Activated CD4-positive, alpha-beta T cell treated with anti-CD3 and anti-CD28 coated beads for 36 hours (primary cell): Measurements from ENCODE around the gene GOSR2. TPM values are rescaled to one million over a fixed set of nuclear protein-coding genes. Genes with fewer than 3 reads are reported as not detected.
A peak's percentile ranks its signal among the peaks of the same experiment; 100 is the strongest.

Source experiments
- ATAC-seq: fragments of 200-7000 bp; cut with Tn5 transposase; one replicate; pipeline ENCODE4 v1.10.0; 2021; ENCODE audit warnings: mild to moderate bottlenecking, moderate library complexity
- CTCF ChIA-PET: fragments of 350-600 bp; sonication (Branson Sonifier 250); formaldehyde crosslinking; loops from one replicate; lab custom pipeline; 2021; ENCODE audit warnings: antibody characterized with exemption; lab: Charles Lee
- POLR2A ChIA-PET: fragments of 350-600 bp; sonication (Branson Sonifier 250); formaldehyde crosslinking; loops from one replicate; lab custom pipeline; 2021; ENCODE audit warnings: antibody characterized with exemption, inconsistent platforms; lab: Charles Lee
- DNase-seq: peaks from one replicate; pipeline ENCODE4 v3.0.0-alpha.2; 2020
- H3K27ac Mint-ChIP-seq: one replicate; pipeline ENCODE4 v1.8.0; 2021; ENCODE audit warnings: mixed read lengths
- H3K27me3 Mint-ChIP-seq: one replicate; pipeline ENCODE4 v1.8.0; 2021; ENCODE audit warnings: mixed read lengths
- H3K36me3 Mint-ChIP-seq: one replicate; pipeline ENCODE4 v1.8.0; 2021; ENCODE audit warnings: low read depth, mixed read lengths
- H3K4me1 Mint-ChIP-seq: one replicate; pipeline ENCODE4 v1.8.0; 2021; ENCODE audit warnings: mixed read lengths
- H3K4me3 Mint-ChIP-seq: one replicate; pipeline ENCODE4 v1.8.0; 2021; ENCODE audit warnings: mild to moderate bottlenecking, moderate library complexity, mixed read lengths
- H3K9me3 Mint-ChIP-seq: one replicate; pipeline ENCODE4 v1.8.0; 2021; ENCODE audit warnings: low read depth, mixed read lengths
- intact Hi-C, 2 experiments: fragments of 100-400 bp; cut with DNase I in 1 of 2; cut with micrococcal nuclease in 1 of 2; formaldehyde crosslinking; loops; one replicate each; pipeline versions ENCODE4 v1.14.2 to v1.15.1; 2022 to 2024; cut with DNase I, micrococcal nuclease
- total RNA-seq, 2 experiments: library from RNA; stranded (reverse); gene quantifications; one replicate each; pipeline ENCODE4 v1.2.3, GENCODE V29; 2021

GOSR2 gene
- total RNA-seq = 10 to 100 TPM; 38.9 to 42.7 TPM

DNA sequence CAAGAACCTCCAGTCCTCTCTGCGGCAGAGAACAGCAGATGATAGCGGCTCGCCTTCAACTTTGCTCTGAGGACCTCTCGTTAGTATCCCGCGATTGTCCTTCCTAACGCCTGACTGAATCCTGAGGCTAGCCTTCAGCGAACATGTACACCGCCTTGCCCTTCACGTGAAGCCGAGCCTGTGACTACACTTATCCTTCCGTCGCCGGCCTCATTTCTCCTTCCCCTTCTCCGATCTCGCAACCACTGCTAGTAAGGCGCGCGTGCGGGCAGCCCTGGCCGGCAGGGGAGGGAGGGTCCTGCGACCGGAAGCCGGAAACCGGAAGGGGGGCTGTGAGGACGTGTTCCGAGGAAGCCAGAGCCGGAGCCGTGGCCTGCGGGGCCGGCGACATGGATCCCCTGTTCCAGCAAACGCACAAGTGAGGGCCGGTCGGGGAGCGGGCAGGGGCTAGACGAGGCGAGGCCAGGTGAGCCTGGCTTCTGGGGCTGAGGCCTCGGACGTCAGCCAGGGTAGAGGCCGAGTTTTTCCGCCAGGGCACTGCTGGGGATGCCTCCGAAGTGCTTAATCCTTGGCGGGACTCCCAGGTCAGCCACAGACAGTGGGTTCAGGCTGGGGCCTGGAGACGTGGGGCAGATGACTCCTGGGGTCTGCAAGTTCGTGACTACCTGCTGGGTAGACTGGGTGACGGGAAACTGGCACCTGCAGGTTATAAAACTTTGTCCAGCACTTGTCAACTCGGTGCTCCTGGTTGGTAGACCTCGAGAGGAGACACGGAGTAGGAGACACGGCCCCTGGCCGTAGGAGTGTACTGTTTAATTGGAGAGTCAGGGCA lies at the start of gene GOSR2:
TSS of gene GOSR2 (plus strand) at position 357 of the 832 bp plus-strand sequence. CDS start at position 390, 33 bp downstream.
- peaks cover 44% of the 10 kb centered on the region for H3K4me1 Mint-ChIP-seq
- ChIA-PET POLR2A (no interaction called here), CTCF (no interaction called here)
- ATAC-seq (peak; percentile 96), DNase-seq (peak; percentile 94)
- H3K9me3 Mint-ChIP-seq = no peaks in the 10 kb centered on the region
- intact Hi-C loops = loop anchor here in 1 of 2 experiments (1.0 to 10.0 kb wide), 4 partner anchors 19 to 1022 kb away; partner anchors contain the start of genes CDC27 and PNPO
- H3K27me3 Mint-ChIP-seq = no peaks in the 10 kb centered on the region
- H3K4me3 Mint-ChIP-seq = peak within 1 kb of the TSS; percentile 81
- H3K36me3 Mint-ChIP-seq = no peaks in the 10 kb centered on the region
- peak within 1 kb of the TSS; percentile 100 for H3K27ac Mint-ChIP-seq

DNA sequence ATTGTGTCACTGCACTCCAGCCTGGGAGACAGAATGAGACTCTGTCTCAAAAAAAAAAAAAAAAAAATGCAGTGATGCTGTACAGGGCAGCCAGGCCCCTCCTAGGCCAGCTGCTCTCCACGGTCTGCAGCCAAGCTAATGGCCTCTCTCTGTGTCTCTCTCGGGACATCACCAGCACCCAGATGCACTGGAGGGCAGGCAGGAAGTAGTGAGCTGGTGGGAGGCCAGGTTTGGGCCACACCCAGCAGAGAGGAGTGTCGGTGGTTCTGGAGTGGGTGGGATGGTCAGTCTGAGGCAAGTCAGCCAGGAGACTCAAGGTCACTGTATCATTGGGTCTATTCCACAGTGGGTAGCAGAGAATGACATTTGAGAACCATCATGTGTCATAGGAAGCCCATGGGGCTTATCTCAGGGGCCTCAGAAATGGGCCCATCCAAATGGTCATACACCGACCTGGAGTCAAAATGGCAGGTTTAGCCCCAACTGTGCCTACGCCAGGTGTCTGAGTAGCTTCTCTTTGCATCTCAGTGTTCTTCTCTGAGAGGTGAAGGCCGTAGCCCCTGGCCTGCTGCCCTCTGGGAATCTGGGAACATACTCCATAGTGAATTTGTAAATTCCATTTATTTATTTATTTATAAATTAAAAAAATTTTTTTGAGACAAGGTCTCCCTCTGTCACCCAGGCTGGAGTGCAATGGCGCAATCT lies 48.9 kb upstream of the GOSR2 start:
- ATAC-seq (no peak), DNase-seq (no peak)
- Mint-ChIP-seq H3K27ac (no peak overlapping the region), H3K36me3 (no peaks in the 10 kb centered on the region), H3K4me1 (no peaks in the 10 kb centered on the region), H3K27me3 (no peaks in the 10 kb centered on the region), H3K4me3 (no peak overlapping the region), H3K9me3 (no peaks in the 10 kb centered on the region)
- intact Hi-C loops = no loop called here
- ChIA-PET POLR2A (interaction anchor here (0.7 kb wide), 1 partner anchor 882 kb away, joined by 3 read pairs; no protein-coding TSS in a partner anchor), CTCF (no interaction called here)

DNA sequence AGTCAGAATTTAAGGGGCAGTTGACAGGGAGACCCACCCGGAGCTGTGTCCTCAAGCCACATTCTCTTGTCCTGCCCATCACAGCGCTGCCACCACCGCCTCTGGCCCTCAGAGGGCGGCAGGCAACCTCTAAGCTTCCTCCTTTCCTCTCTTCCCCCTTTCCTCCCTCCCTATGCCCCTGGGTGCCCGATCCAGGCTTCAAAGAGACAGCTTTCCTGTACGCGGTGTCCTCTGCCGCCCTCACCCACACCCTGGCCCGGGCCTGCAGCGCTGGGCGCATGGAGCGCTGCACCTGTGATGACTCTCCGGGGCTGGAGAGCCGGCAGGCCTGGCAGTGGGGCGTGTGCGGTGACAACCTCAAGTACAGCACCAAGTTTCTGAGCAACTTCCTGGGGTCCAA lies 48.1 kb upstream of the GOSR2 start:
- no peak for DNase-seq
- Mint-ChIP-seq H3K27ac (no peak overlapping the region), H3K4me3 (no peak overlapping the region), H3K4me1 (no peaks in the 10 kb centered on the region), H3K36me3 (no peaks in the 10 kb centered on the region), H3K27me3 (no peaks in the 10 kb centered on the region), H3K9me3 (no peaks in the 10 kb centered on the region)
- POLR2A ChIA-PET = no interaction called here
- intact Hi-C loops = no loop called here
- no peak for ATAC-seq
- CTCF ChIA-PET = no interaction called here

DNA sequence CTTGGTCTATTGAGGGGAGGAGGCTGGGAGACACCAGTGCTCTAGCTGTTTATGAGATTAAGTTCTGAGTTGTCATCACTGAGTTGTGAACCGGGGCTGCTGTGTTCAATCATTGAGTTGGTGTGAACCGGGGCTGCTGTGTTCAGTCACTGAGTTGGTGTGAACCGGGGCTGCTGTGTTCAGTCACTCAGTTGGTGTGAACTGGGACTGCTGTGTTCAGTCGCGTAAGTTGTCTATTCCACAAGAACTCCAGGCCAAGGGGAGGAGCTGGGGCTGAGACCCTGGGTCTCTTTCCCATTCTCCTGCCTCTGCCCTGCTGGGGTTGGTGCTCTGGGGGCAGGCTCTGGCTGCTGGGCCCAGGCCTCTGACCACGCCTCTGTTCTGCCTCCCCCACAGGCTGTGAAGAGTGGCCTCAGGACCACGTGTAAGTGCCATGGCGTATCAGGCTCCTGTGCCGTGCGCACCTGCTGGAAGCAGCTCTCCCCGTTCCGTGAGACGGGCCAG lies 47.1 kb upstream of the GOSR2 start:
- CTCF ChIA-PET = no interaction called here
- DNase-seq (no peak), ATAC-seq (no peak)
- no peaks in the 10 kb centered on the region for H3K9me3 Mint-ChIP-seq
- intact Hi-C loops = no loop called here
- H3K36me3 Mint-ChIP-seq = no peaks in the 10 kb centered on the region
- no peak overlapping the region for H3K27ac Mint-ChIP-seq
- H3K27me3 Mint-ChIP-seq = no peaks in the 10 kb centered on the region
- H3K4me1 Mint-ChIP-seq = no peaks in the 10 kb centered on the region
- POLR2A ChIA-PET = no interaction called here
- no peak overlapping the region for H3K4me3 Mint-ChIP-seq

- Mint-ChIP-seq H3K9me3 (no peaks in the 10 kb centered on the region), H3K4me3 (no peak overlapping the region), H3K36me3 (no peaks in the 10 kb centered on the region), H3K27me3 (no peaks in the 10 kb centered on the region), H3K27ac (no peak overlapping the region), H3K4me1 (no peaks in the 10 kb centered on the region)
- ATAC-seq (no peak), DNase-seq (peak; percentile 15)
- POLR2A ChIA-PET = no interaction called here
- CTCF ChIA-PET = interaction anchor here (0.6 kb wide), 1 partner anchor 140 kb away, joined by 3 read pairs; no protein-coding TSS in a partner anchor
- intact Hi-C loops = no loop called here
Observed at GRCh38 chr17:46876353-46876887, 46.5 kb upstream of the GOSR2 start.

GRCh38 chr17:46876926-46877325 lies 46.0 kb upstream of the GOSR2 start:
- Mint-ChIP-seq H3K36me3 (no peaks in the 10 kb centered on the region), H3K27me3 (no peaks in the 10 kb centered on the region), H3K4me3 (no peak overlapping the region), H3K4me1 (no peaks in the 10 kb centered on the region), H3K27ac (no peak overlapping the region), H3K9me3 (no peaks in the 10 kb centered on the region)
- POLR2A ChIA-PET = no interaction called here
- intact Hi-C loops = no loop called here
- CTCF ChIA-PET = interaction anchor here (0.6 to 0.7 kb wide), 3 partner anchors 11 to 141 kb away, joined by 3 to 4 read pairs (median 4); no protein-coding TSS in a partner anchor
- DNase-seq (no peak), ATAC-seq (no peak)

GRCh38 chr17:46877466-46877865 lies 45.5 kb upstream of the GOSR2 start:
- Mint-ChIP-seq H3K9me3 (no peaks in the 10 kb centered on the region), H3K4me3 (no peak overlapping the region), H3K27me3 (no peaks in the 10 kb centered on the region), H3K4me1 (no peaks in the 10 kb centered on the region), H3K36me3 (no peaks in the 10 kb centered on the region), H3K27ac (no peak overlapping the region)
- POLR2A ChIA-PET = no interaction called here
- no peak for ATAC-seq
- CTCF ChIA-PET = interaction anchor here (0.7 kb wide), 2 partner anchors 11 to 27 kb away, joined by 4 read pairs; no protein-coding TSS in a partner anchor
- intact Hi-C loops = no loop called here
- DNase-seq = no peak

- no peaks in the 10 kb centered on the region for H3K4me1 Mint-ChIP-seq
- CTCF ChIA-PET = no interaction called here
- no peaks in the 10 kb centered on the region for H3K36me3 Mint-ChIP-seq
- ATAC-seq (no peak), DNase-seq (no peak)
- H3K4me3 Mint-ChIP-seq = no peak overlapping the region
- no peaks in the 10 kb centered on the region for H3K27me3 Mint-ChIP-seq
- intact Hi-C loops = no loop called here
- H3K9me3 Mint-ChIP-seq = no peaks in the 10 kb centered on the region
- no peak overlapping the region for H3K27ac Mint-ChIP-seq
- POLR2A ChIA-PET = no interaction called here
Observed at GRCh38 chr17:46878055-46878454, 44.9 kb upstream of the GOSR2 start.

DNA sequence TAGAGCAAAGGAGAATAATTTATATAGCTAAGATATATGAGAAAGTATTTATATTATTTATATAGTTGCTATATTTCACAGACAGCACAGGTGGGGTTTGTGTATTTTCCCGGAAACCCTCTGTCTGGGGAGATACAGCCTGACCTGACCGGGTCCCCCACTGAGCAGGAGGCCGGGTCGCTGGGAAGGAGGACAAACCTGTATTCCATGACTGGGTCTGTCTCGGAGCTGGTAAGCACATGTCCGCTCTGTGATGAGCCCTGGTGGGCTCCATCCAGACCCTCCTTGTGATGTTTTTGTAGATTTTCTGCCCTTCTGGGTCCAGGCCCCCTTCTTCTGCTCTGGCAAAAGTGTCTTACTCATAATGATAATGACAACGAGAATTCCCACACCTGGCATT lies 43.9 kb upstream of the GOSR2 start:
- DNase-seq (no peak), ATAC-seq (no peak)
- H3K27ac Mint-ChIP-seq = no peak overlapping the region
- POLR2A ChIA-PET = no interaction called here
- H3K9me3 Mint-ChIP-seq = no peaks in the 10 kb centered on the region
- CTCF ChIA-PET = no interaction called here
- no peaks in the 10 kb centered on the region for H3K4me1 Mint-ChIP-seq
- intact Hi-C loops = no loop called here
- H3K27me3 Mint-ChIP-seq = no peaks in the 10 kb centered on the region
- no peaks in the 10 kb centered on the region for H3K36me3 Mint-ChIP-seq
- H3K4me3 Mint-ChIP-seq = no peak overlapping the region

- H3K27ac Mint-ChIP-seq = no peak overlapping the region
- no peak overlapping the region for H3K4me3 Mint-ChIP-seq
- ATAC-seq = no peak
- ChIA-PET POLR2A (no interaction called here), CTCF (no interaction called here)
- H3K36me3 Mint-ChIP-seq = no peaks in the 10 kb centered on the region
- DNase-seq = no peak
- H3K4me1 Mint-ChIP-seq = no peaks in the 10 kb centered on the region
- intact Hi-C loops = no loop called here
- H3K9me3 Mint-ChIP-seq = no peaks in the 10 kb centered on the region
- H3K27me3 Mint-ChIP-seq = no peaks in the 10 kb centered on the region
Observed at GRCh38 chr17:46881015-46881414, 41.9 kb upstream of the GOSR2 start.

DNA sequence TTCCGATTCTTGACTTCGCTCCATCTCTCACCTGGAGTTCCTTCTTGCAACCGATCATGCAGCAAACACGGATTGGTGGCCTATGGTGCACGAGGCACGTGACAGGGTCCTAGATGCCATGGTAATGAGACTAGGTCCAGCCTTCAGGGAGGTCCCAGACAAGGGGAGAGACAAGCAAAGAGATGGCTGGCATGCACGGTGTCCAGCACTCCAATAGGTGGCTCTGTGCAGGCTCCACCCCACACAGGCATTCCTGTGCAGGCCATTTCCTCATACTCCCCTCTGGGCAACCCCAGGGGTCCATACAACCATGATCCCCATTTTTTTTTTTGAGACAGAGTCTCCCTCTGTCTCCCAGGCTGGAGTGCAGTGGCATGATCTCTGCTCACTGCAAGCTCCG lies 40.3 kb upstream of the GOSR2 start:
- no peaks in the 10 kb centered on the region for H3K9me3 Mint-ChIP-seq
- DNase-seq (no peak), ATAC-seq (no peak)
- H3K4me1 Mint-ChIP-seq = no peaks in the 10 kb centered on the region
- H3K36me3 Mint-ChIP-seq = no peaks in the 10 kb centered on the region
- ChIA-PET CTCF (interaction anchor here (0.6 kb wide), 2 partner anchors 8 to 122 kb away, joined by 3 to 4 read pairs; no protein-coding TSS in a partner anchor), POLR2A (no interaction called here)
- H3K4me3 Mint-ChIP-seq = no peak overlapping the region
- intact Hi-C loops = no loop called here
- no peaks in the 10 kb centered on the region for H3K27me3 Mint-ChIP-seq
- H3K27ac Mint-ChIP-seq = no peak overlapping the region
